A549 (cell line): ENCODE results near the gene RAB18.

Experiments used
- ATOH8 ChIP-seq: fragments of 250-450 bp; sonication (Bioruptor Pico); IDR thresholded peaks from 2 replicates; pipeline ENCODE4 v1.5.0; 2020; ENCODE audit warnings: low read depth, mild to moderate bottlenecking, moderate library complexity
- MYC ChIP-seq: IDR thresholded peaks from 2 replicates; pipeline ENCODE4 v1.6.1; 2012; ENCODE audit warnings: mild to moderate bottlenecking, inconsistent platforms, low read length, improper control_type of control experiment, borderline replicate concordance
- RFX5 ChIP-seq: fragments of 450-650 bp; IDR thresholded peaks from 2 replicates; pipeline ENCODE4 v1.7.1; 2014; ENCODE audit warnings: antibody characterized with exemption, mild to moderate bottlenecking, moderate library complexity
- SMC3 ChIP-seq: fragments of >200 bp; sonication (Bioruptor Twin); formaldehyde crosslinking; IDR thresholded peaks from 3 replicates; pipeline ENCODE4 v1.6.1; 2018; ENCODE audit warnings: inconsistent platforms

- no peak for TF ChIP-seq RFX5
- TF ChIP-seq ATOH8 (CRISPR knock-in tag) = no peak
- TF ChIP-seq SMC3 = no peak
- TF ChIP-seq MYC = no peak
Measured at GRCh38 chr10:27512548-27512947, 8.4 kb downstream of the RAB18 start.
